HTERT RPE-1 (cell line): ENCODE measurements around the gene CAVIN2.
"Not testable (repeated sequence)": the region's sequence is repeated elsewhere in the genome, so short reads cannot be mapped to it uniquely, and the experiment has no call there.

Experiments used
- in situ Hi-C: fragments of 300-500 bp; cut with MboI; formaldehyde crosslinking; loops from 4 replicates; pipeline ENCODE4 v1.14.3; 2020; ENCODE audit warnings: low sequenced_read_pairs

The CAVIN2 gene

DNA sequence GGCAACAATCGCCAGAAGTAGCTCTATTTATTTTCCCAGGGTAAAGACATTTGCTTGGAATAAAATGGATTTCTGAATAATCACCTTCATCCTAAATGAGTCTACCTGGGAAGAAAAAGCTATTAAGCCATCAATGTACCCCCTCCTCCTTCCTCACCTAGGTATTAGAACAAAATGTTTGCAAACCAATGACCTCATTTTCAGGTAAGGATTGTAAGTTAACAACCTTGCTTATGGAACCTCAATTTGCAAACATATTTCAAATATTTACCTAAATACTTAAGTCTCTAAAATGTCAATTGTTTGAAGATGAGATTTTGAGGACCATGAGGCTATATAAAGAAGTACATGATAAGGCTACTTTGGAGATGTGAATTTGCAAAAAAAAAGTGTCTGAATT is 43.9 kb downstream of the CAVIN2 start:
- in situ Hi-C loops: no loop called here

DNA sequence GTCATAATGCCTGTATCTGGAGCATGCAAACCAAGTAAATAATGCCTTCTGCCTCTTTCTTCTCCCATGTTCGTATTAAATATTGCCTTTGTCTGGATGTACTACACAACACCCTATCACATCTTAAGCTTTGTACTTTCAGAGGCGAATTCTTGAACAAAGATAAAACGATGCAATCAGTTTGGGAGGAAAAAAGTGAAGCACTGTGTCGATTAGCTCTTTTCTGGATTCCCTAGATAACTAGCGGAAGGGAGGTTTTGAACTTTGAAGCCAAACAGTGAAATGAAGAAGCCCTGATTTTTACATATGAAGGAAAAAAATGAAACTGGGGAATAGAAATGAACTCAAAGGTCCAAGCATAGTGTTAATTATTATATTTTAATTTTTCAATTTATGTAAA is 44.7 kb downstream of the CAVIN2 start:
- in situ Hi-C loops: no loop called here

DNA sequence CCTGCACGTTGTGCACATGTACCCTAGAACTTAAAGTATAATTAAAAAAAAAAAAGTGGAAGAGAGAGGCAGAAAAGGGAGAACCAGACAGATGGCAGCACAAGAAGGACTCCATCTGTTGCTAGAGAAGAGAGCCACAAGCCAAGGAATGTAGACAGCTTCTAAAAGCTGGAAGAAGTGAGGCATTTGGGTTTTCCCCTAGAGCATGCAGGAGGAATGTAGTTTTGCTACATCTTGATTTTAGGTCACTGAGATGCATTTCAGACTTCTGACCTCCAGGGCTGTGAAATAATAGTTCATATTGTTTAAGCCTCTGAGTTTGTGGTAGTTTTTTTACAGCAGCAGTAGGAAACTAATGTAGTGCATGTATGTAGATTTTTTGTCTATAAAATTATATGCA is 46.0 kb downstream of the CAVIN2 start:
- in situ Hi-C loops: no loop called here

DNA sequence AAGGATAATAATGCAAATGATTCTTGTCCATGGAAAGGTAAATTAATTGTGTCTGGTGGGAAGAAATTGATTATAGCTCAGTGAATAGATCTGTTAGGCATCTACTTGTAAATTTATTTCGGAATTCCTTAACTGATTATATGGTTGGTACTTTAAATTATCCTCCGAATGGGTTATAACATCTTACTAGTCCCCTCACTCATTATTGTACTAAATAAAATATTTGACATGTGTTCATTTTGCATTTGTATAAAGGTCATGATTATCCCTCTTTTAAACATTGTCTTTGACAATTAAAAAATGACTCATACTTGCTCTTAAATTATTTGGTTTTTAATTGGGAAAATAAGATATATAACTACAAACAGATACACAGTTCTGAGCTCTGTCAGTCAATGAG is 47.4 kb downstream of the CAVIN2 start:
- in situ Hi-C loops: no loop called here

DNA sequence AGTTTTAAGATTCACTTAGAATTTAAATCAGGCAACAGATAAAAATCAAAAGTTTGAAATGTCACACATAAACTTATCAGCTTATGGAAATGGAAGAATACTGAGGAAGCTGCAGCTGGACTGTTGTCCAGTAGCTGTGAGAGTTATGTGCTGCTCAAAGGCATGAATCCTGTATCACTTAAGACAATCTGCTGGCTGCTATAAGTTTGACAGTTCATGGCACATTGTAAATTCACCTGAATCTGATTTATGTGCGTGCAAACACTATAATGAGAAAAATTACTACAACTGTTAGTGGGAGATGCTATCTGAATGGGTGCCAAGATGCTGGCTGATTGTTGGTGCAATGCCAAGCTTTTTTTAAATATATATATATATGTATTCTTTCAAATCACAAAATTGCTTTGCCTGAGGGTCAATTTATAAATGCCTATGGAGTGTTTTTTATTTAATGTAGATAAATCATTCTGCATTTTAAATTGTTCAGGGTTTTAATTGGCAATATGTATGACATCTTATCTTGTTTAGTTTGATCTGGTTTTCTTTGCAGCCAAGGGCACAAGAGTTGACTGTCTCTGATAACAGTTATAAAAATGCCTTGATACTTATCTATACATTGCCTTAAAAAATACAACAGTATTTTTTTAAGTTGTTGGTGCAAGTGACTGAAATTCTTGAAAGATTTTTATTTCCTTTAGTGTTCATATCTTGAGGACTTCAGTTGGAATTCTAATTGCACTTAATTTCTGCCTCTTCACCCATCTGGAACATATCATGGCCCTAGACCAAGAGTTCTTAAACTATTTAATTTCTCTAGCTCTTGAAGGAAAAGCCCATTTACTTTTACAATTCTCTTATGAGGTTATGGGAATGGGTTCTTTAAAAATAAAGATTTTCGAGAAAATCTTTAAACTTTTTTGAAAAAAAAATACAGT is 48.7 kb downstream of the CAVIN2 start:
- in situ Hi-C loops: no loop called here

DNA sequence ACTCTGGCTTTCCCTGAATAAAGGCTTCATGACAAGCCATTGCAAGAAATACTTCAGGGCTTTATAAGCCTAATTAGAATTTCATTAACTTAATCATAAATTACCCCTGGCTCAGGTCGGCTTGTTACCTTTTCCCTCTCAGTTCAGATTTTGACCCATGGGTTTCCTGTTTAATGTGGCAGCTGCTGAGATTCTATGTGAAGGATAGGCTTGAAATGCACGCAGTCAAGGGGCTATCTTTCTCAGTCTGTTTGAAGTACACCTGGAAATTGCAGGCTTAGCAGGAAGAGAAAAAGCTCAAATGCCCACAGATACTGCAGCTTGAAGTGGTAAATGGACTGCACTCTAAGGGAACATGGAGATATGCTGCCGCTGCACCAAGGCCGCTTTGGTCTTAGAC is 49.4 kb downstream of the CAVIN2 start:
- in situ Hi-C loops: no loop called here

DNA sequence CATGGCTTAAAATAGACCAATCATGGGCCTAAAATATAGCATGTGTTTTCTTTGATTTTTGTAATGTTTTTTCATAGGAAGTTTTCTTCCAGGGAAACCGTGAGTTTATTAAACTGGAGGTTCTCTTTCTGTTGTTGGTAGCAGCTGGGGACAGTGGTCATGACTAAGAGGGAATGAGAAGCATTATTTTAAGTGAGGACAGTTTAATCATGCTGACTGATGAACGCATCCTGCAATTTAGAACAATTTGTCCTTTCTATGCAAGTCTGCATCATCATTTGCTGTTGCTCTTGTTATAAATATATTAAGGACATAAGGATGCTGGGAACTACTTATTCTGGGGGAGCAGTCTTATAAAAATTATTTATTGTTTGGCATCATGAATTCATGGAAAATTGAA is 51.2 kb downstream of the CAVIN2 start:
- in situ Hi-C loops: no loop called here

DNA sequence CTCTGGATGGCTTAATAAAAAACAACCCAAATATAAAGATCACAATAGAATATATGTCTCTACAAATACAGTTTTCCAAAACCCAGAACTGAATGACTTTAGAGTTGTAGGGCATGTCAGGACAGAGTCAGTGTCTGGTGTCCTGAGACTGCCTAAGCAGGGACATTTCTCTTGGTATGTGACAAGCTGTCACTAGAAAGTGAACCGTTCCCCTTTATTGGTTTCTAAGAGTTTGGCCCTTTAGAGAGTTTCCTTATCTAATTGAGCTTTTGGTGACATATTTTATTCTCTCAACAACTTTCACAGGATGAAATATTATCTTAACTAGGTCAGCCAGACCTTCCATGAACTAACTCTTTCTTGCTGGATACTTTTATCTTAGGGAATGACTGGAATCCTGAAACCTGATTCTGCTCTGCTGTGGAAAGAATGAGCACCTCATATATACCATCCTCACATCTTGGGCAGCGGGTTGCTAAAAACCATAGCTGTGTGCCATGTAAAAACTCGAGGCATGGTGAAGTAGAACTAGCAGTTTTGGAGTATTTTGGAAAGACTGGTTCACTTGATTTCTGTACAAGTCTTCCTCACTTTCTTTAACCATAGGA is 54.8 kb downstream of the CAVIN2 start:
- in situ Hi-C loops: no loop called here

DNA sequence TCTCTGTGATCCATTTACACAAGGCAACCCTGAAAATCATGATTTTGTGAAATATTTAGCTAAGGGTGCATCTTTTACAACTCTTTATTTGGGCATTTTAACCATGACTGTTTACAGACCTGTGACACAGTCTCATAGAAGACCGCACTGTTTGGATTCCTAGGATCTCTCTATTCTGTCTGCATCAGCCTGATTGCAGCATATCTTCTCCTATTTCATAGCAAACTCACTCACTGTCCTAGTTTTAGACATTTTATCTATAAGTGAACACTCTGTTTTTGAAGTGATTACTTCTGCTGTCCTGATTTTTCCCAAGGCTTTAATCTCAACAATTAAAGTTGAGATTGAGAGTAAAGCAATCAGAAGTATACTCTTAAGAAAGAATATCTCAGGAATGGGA is 56.2 kb downstream of the CAVIN2 start:
- in situ Hi-C loops: no loop called here

DNA sequence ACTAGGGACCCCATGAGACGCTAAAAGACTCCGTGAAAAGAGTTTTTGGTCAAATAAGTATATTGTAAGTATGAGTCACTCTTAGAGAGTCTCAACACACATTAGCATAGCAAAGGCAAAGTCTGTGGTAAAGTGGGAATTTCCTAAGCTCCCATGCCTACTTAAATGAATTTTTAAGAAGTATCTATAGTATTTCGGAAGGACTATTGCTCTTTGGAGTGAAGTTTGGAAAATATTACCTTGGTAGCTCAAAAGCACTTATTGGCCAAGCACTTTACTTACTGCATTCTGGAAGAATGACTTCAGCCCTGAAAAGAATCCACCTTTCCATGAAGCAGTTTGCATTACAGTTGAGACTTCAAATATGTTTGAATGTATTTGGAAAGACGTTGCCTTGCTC is 57.1 kb downstream of the CAVIN2 start:
- in situ Hi-C loops: no loop called here

DNA sequence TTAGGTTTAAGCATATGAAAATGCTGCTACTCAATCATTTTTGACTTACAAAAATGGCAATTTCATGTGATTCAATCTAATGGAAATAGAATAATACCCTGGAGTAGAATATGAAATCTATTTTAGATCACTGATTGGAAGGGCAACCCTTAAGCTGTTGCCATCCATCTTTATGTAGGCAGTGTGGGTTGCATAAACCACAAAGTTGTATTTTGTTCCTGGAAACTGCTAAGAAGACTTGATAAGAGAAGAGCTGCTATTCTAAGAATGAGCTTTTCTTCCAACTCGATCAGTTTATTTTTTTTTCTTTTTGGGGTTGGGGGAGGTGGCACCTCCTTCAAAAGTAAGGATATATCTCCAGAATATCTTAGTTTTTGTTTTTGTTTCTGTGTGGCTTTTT is 60.2 kb downstream of the CAVIN2 start:
- in situ Hi-C loops: no loop called here

DNA sequence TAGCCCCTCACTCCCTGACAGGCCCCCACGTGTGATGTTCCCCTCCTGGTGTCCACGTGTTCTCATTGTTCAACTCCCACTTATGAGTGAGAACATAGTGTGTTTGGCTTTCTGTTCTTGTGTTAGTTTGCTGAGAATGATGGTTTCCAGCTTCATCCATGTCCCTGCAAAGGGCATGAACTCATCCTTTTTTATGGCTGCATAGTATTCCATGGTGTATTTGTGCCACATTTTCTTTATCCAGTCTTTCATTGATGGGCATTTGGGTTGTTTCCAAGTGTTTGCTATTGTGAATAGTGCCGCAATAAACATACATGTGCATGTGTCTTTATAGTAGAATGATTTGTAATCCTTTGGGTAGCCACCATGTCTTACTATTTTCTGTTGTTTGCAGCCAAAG is 61.2 kb downstream of the CAVIN2 start:
- in situ Hi-C loops: not testable (repeated sequence)
